Tongue (tissue), 2 donors: Measurements from ENCODE around the gene B4GALNT3. TPM values are rescaled to one million over a fixed set of nuclear protein-coding genes. Genes with fewer than 3 reads are reported as not detected.
"Not testable (repeated sequence)": the region's sequence is repeated elsewhere in the genome, so short reads cannot be mapped to it uniquely, and the experiment has no call there.

Experiments
- DNase-seq: peaks from one replicate; pipeline ENCODE4 v3.0.0-alpha.2; 2015
- total RNA-seq: library from RNA; depleted of rRNA; stranded (reverse); fragments of >200 nt; gene quantifications from one replicate; pipeline ENCODE4 v1.2.3, GENCODE V29; 2014

B4GALNT3 gene
- total RNA-seq = 14.0 TPM

DNA sequence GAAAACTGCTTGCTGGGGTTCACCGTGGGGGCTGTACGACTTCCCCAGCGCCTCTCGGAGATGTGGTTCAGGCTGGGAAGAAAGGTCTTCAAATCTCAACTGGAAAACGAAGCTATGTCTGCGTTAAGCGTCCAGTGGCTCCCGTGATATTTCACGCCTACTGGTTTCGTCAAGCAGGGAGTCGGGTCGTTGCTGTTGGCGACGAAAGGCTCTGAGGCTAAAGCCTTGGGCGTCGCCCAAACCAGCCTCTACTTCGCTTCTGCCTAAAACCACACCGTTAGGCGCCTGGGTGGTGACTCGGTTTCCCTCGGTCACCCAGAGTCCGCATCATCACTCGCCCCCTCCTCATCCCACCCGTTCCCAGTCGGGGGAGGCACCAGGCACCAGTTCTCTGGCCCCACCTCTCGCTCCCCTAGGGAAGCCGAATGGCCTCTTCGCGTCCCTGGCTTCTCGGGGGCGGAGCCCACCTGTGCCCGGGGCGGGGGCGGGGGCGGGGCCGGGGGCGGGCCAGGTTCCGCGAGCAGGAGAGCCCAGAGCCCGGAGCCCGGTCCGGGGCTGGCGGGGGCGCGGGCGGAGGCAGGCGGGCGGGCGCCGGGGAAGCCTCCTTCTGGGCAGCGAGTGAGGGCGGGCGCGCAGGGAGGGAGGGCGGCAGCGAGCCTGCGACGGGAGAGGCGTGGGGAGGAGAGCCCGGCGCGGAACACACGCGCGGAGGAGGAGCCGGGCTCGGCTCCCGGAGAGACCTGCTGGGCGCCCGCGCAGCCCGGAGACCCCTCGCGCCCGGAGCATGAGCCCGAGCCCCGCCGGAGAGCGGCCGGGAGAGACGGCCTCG lies at the start of gene B4GALNT3:
TSS of gene B4GALNT3 (plus strand) at position 510 of the 829 bp plus-strand sequence. CDS start 438 bp downstream, outside the sequence.
- peak; percentile 69 for DNase-seq

- no peak for DNase-seq
Observed at GRCh38 chr12:414859-415258, 44.9 kb upstream of the B4GALNT3 start.

- DNase-seq = no peak
Observed at GRCh38 chr12:418432-418831, 41.3 kb upstream of the B4GALNT3 start.

GRCh38 chr12:422526-422925 lies 37.2 kb upstream of the B4GALNT3 start:
- DNase-seq = no peak

GRCh38 chr12:435737-436136 lies 24.0 kb upstream of the B4GALNT3 start:
- DNase-seq = not testable (repeated sequence)

- DNase-seq = peak; percentile 83
Observed at GRCh38 chr12:442235-442884, 17.4 kb upstream of the B4GALNT3 start.

DNA sequence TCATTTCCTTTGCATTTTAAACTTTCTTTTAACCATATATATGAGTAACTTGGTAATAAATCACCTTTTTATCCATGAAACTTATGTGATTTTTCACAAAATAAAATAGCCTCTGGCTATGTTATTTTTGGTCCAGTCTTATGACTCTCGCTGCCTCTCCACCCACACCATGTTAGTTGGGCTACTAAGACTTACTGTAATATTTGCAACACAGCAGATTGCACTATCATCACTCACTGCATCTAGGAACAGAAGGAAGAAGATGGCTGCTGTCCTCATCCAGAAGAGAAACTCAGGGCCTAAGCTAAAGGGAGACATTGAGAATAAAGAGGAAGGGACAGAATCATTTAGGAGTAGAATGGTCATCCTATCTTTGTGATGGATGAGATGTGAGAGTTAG lies 12.6 kb upstream of the B4GALNT3 start:
- no peak for DNase-seq

- no peak for DNase-seq
Observed at GRCh38 chr12:449203-449602, 10.5 kb upstream of the B4GALNT3 start.

DNA sequence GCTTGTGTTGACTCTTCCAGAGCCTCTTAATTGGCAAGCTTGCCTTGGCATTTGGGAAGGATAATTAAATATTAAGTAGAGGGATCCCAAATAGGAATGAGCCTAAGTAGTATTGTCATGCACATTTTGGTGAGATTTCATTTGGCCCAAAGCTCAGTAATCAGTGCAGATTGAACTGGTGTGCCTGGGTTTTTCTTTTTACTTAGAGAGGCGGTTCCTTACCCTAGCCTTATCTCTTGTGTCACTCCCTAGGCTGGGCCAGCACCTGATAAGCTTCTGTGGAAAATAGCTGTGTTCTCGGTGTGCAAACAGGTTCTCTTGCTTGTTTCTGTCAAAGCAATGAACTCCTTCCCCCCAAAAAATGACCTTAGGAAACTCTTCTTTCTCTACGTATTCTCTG lies 9.3 kb upstream of the B4GALNT3 start:
- no peak for DNase-seq

- DNase-seq = no peak
Observed at GRCh38 chr12:452667-453210, 7.0 kb upstream of the B4GALNT3 start.

- no peak for DNase-seq
Observed at GRCh38 chr12:454833-455232, 4.9 kb upstream of the B4GALNT3 start.

DNA sequence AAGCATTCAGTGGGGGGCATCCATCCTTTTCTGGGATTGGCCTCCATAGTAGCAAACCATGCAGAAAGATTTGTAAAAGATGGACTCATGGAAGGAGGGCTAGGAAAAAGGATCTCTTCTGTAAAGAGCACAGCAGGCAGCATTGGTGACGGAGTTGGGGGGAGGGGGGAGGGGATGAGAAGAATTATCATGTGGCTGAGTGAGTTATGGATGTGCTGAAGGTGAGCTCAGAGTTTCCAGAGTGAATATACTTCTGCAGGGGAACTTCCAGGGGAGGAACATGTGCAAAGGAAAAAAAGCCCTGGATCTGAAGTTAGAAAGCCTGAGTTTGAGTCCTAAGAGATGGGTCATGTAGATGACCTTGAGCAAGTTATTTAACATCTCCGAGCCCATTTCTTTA lies 3.9 kb upstream of the B4GALNT3 start:
- DNase-seq = no peak

DNA sequence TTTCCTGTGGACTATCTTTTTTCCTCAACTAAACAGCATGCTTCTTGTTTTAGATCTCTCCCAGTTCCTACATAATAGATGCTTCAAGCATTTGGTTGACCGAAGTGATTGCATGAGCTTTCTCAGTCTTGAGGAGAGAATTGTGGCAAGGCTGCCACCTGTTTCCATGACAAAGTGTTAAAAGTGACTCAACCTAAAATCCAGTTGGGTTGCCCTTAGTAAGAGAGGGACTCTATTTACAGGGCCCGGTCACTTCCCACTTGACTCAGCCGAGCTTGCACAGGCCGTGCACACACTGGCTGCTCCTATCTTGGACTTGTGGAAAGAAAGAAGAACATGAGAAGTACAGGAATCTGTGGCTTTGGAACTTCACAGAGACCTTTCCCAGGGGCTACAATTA lies 2.1 kb upstream of the B4GALNT3 start:
- no peak for DNase-seq

DNA sequence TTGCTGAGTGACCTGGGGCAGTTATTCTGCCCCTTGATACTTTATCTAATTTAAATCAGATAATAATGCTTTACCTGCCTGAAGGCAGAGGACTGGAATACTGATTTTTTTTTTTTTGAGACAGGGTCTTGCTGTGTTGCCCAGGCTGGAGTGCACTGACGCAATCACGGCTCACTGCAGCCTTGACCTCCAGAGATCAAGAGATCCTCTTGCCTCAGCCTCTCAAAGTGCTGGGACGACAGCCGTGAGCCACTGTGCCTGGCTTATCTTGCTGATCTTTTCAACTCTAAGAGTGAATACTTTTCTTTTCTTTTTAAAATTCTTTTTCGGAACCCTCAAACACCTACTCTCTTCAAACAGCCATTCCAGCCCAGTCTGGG lies 699 bp upstream of the B4GALNT3 start:
- DNase-seq = no peak

- DNase-seq = peak; percentile 26
Observed at GRCh38 chr12:460261-461230, 807 bp downstream of the B4GALNT3 start.

DNA sequence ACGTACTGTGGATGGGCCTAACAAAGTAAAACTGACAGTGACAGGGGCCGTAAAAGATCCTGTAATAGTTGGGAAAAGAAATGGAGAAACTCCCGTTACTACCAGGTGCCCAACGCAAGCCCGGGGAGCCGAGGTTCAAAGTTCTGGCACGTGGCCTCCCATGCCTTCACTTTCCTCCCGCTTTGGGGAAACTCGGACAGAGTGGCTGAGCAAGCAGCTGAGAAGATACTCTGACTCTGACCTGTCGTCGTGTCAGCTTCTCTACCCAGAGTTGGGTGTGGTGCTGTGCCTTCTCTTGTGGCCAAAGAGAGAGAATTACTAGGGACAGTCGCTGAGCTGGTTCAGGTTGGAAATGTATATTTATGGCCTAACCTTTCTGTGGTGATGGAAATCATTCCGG lies 1.7 kb downstream of the B4GALNT3 start:
- no peak for DNase-seq

- DNase-seq = no peak
Observed at GRCh38 chr12:462936-463705, 3.4 kb downstream of the B4GALNT3 start.

DNA sequence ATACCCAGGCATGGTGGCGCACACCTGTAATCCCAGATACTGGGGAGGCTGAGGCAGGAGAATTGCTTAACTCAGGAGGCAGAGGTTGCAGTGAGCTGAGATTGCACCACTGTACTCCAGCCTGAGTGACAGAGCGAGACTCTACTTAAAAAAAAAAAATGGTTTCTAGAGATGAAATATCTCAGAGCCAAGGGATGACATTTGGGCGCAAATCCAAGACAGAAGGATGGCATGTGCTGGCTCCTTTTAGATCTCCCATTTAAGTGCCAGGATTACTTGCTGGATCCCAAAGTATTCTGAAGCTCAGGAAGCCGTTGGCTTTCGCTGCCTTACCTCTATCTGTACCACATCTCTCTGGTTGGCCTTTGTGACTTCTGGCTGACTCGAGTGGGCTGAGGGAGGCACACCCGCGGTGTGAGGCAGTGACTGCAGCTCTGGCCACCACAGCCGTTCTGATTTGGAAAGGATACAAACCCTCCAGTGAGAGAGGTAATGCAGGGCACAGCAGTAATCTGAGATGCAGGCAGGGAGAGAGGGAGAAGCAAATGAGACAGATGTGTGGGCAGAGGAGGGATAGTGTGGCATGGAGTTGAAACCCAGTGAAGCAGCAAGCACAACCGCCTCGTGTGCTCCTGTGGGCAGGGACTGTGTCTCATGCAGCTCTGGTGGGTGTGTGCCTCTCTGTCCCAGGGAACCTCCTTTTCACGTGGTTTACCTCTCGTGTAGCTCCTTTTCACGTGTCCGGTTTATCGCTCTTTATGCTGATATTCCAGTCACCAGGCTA lies 4.9 kb downstream of the B4GALNT3 start:
- peak; percentile 81 for DNase-seq

DNA sequence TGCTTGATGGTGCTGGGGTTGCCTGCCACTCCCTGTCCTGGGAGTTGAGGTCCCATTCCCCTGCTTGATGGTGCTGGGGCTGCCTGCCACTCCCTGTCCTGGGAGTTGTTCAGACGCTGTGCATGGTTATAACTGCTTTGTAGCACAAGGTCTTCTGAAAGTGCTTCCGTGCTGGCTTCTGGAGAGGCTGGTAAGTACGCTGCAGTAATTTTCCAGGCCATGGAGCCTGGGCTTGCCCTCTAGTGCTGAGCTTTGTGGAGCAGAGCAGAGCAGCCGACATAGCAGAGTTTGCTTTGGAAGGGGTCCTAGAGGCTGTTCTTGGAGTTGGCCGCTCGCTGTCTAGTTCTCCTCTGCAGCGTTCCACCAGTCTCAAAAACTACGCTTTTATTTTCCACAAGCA lies 6.3 kb downstream of the B4GALNT3 start:
- DNase-seq = peak; percentile 50

DNA sequence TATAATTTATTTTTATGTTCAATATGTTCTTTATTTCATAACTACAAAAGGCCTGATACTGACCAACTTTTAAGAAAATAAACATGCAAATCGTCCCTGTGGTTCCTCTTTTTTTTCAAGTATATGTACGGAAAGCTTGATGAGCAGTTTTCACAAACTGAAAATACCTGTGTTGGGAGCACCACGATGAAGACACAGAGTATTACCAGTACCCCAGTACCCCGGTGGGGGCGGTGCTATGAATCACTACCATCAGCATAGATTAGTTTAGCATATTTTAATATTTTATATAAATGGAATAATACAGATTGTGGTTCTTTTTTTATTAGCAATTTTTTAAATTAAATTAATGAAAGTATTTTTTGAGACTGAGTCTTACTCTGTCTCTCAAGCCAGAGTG lies 7.0 kb downstream of the B4GALNT3 start:
- DNase-seq = no peak

DNA sequence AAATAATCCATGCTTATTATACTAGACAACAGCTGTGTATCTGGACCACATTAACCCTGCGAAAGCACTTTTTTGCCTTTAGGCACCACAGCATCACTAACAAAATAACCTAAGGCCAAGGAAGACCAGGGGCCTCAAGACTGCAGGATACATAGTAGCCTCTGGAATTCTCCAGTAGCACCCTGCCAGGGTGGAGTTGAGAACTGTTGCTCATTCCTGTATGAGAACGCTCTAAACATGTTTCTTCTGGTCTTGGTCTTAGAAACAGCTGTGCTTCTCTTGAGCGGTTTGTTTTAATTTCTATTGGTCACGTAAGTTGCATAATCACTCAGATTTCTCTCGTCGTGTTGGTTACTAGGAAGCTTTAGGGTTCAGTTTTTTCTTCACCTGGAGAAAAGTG lies 7.9 kb downstream of the B4GALNT3 start:
- no peak for DNase-seq
